Osteoblast (primary cell): ENCODE measurements around the gene RIMBP2. TPM values are rescaled to one million over a fixed set of nuclear protein-coding genes. Genes with fewer than 3 reads are reported as not detected.

Experiments used
- DNase-seq: peaks from one replicate; pipeline ENCODE4 v3.0.0; 2011; ENCODE audit warnings: low spot score, mixed read lengths; ENCODE audit not compliant: insufficient read length; ENCODE audit errors: missing footprints
- H2AFZ ChIP-seq: 2 replicates; pipeline ENCODE4 v1.6.0; 2011; ENCODE audit warnings: mild to moderate bottlenecking, low read length
- H3K27ac ChIP-seq: 2 replicates; pipeline ENCODE4 v1.5.1; 2011; ENCODE audit warnings: mild to moderate bottlenecking, low read depth, low read length, moderate library complexity
- H3K27me3 ChIP-seq: 2 replicates; pipeline ENCODE4 v1.6.0; 2012; ENCODE audit warnings: mild to moderate bottlenecking, control low read depth, inconsistent platforms, low read length, moderate library complexity; ENCODE audit not compliant: insufficient read depth
- H3K36me3 ChIP-seq: 2 replicates; pipeline ENCODE4 v1.5.1; 2011; ENCODE audit warnings: mild to moderate bottlenecking, low read length, control low read depth, moderate library complexity; ENCODE audit not compliant: insufficient read depth
- H3K4me1 ChIP-seq: 2 replicates; pipeline ENCODE4 v1.5.1; 2011; ENCODE audit warnings: mild to moderate bottlenecking, low read length, control low read depth, moderate library complexity; ENCODE audit not compliant: insufficient read depth
- H3K4me2 ChIP-seq: 2 replicates; pipeline ENCODE4 v1.6.0; 2011; ENCODE audit warnings: mild to moderate bottlenecking, low read length; ENCODE audit not compliant: insufficient read depth
- H3K4me3 ChIP-seq: fragments of 200-600 bp; sonication (generic); 3 replicates; pipeline ENCODE4 v1.5.1; 2012; ENCODE audit warnings: mild to moderate bottlenecking, low read length, inconsistent platforms; ENCODE audit not compliant: insufficient read depth
- H3K79me2 ChIP-seq: 2 replicates; pipeline ENCODE4 v1.6.0; 2012; ENCODE audit warnings: mild to moderate bottlenecking, low read length, control low read depth, inconsistent platforms; ENCODE audit not compliant: insufficient read depth
- H3K9me3 ChIP-seq: 2 replicates; pipeline ENCODE4 v1.5.1; 2011; ENCODE audit warnings: low read depth, low read length, control low read depth
- H4K20me1 ChIP-seq: 2 replicates; pipeline ENCODE4 v1.6.0; 2012; ENCODE audit warnings: mild to moderate bottlenecking, low read length, control low read depth; ENCODE audit not compliant: insufficient read depth
- total RNA-seq: library from RNA; depleted of rRNA; stranded (reverse); fragments of >200 nt; gene quantifications from 2 replicates; pipeline ENCODE4 v1.2.3, GENCODE V29; 2012
- TF ChIP-seq, protein P1 (sequence below): IDR thresholded peaks from 2 replicates; pipeline ENCODE4 v1.5.1; 2011; ENCODE audit warnings: mild to moderate bottlenecking, low read depth, low read length, moderate library complexity; ENCODE audit errors: extremely low read depth

RIMBP2 gene
- total RNA-seq, 1 donor, result not detected

DNA sequence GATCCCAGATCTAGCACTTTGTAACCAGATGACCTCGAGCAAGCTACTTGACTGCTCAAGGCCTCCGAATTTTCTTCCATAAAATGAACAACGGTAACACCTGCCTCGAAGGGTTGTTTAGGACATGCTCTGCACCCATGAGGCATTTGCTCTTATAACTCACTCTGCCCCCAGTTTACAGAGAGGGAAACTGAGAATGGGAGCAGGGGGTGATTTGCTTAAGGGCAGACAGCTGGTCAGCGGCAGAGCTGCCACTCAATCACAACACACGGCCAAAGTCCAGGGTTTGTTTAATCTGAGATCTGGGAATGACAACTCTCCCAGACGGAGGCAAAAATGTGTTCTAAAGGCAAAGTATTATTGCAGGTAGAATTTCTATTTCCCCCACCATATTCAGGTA is 156.3 kb downstream of the RIMBP2 start:
- no peak overlapping the region for H3K4me2 ChIP-seq
- H3K4me3 ChIP-seq, result no peak overlapping the region
- H2AFZ ChIP-seq, result no peak overlapping the region
- H3K4me1 ChIP-seq, result no peaks in the 10 kb centered on the region
- no peaks in the 10 kb centered on the region for H3K79me2 ChIP-seq
- no peak overlapping the region for H3K27ac ChIP-seq
- H3K27me3 ChIP-seq, result no peaks in the 10 kb centered on the region
- H4K20me1 ChIP-seq, result no peaks in the 10 kb centered on the region
- H3K9me3 ChIP-seq, result no peaks in the 10 kb centered on the region
- H3K36me3 ChIP-seq, result no peaks in the 10 kb centered on the region
- TF ChIP-seq, protein P1, sequence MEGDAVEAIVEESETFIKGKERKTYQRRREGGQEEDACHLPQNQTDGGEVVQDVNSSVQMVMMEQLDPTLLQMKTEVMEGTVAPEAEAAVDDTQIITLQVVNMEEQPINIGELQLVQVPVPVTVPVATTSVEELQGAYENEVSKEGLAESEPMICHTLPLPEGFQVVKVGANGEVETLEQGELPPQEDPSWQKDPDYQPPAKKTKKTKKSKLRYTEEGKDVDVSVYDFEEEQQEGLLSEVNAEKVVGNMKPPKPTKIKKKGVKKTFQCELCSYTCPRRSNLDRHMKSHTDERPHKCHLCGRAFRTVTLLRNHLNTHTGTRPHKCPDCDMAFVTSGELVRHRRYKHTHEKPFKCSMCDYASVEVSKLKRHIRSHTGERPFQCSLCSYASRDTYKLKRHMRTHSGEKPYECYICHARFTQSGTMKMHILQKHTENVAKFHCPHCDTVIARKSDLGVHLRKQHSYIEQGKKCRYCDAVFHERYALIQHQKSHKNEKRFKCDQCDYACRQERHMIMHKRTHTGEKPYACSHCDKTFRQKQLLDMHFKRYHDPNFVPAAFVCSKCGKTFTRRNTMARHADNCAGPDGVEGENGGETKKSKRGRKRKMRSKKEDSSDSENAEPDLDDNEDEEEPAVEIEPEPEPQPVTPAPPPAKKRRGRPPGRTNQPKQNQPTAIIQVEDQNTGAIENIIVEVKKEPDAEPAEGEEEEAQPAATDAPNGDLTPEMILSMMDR, result no peak
- DNase-seq, result no peak

DNA sequence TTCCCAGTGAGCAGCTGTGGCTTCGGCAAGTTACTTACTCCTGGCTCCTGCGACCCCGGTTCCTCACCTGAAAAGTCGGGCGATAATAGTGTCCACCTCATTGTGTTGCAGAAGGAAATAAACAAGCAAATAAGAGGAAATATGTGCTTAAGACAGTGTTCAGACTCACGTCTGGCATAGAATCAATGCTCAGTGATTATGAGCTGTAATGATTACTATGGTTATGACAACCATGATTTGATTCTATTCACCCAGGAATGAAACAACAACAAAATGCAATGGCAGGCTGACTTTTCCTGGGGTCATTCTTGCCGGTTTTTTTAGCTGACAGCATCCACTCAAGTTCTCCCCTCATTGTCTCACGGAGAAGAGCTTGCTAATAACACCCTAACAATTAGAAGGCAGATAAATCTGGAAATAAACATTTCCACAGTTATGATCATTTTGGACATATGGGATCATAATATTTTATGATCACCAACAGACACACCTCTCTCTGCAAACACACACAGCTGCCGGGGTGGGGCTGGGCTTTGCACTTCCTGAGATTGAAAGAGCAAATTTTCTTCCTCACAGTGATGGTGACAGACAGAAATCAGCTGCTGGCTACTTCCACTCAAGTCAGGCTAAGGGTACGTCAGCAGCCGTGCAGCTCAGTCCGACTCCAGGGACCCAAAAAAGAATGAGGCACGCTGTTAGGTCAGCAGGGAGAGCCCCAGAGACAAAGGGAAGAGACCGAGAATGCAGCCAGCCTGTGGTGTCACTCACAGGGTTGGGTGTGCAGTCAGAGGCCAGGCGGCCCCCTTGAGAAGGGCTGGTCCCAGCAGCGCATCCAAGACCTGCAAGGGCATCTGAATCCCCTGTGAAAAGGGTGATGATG is 158.0 kb downstream of the RIMBP2 start:
- Histone ChIP-seq H3K4me2 (no peak overlapping the region), H3K9me3 (no peaks in the 10 kb centered on the region), H3K79me2 (no peaks in the 10 kb centered on the region), H3K27me3 (no peaks in the 10 kb centered on the region), H3K4me3 (no peak overlapping the region), H4K20me1 (no peaks in the 10 kb centered on the region), H3K27ac (no peak overlapping the region), H3K4me1 (no peaks in the 10 kb centered on the region), H3K36me3 (no peaks in the 10 kb centered on the region), H2AFZ (no peak overlapping the region)
- TF ChIP-seq, protein P1, result no peak
- no peak for DNase-seq

DNA sequence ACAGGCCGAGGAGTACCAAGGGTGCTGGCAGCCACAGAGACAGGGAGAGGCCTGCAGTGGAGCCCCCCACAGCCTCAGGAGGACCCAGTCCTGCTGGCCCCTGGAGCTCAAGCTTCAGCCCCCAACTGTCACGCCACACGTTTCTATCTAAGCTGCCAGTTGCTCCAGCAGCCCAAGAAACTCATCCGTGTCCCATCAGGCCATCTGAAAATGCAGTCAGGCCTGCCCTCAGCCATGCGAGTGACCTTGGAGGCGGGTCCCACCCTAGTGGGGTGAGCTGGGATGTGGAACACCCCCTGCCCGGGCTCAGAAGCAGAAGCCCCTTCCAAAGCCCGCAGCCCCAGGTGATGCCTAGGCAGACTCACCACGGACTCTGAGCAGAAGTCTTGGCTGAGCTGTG is 158.9 kb downstream of the RIMBP2 start:
- Histone ChIP-seq H2AFZ (no peak overlapping the region), H3K9me3 (no peaks in the 10 kb centered on the region), H3K36me3 (no peaks in the 10 kb centered on the region), H3K79me2 (no peaks in the 10 kb centered on the region), H4K20me1 (no peaks in the 10 kb centered on the region), H3K27ac (no peak overlapping the region), H3K4me2 (no peak overlapping the region), H3K4me3 (no peak overlapping the region), H3K27me3 (no peaks in the 10 kb centered on the region), H3K4me1 (no peaks in the 10 kb centered on the region)
- DNase-seq, result no peak
- TF ChIP-seq, protein P1, result no peak

DNA sequence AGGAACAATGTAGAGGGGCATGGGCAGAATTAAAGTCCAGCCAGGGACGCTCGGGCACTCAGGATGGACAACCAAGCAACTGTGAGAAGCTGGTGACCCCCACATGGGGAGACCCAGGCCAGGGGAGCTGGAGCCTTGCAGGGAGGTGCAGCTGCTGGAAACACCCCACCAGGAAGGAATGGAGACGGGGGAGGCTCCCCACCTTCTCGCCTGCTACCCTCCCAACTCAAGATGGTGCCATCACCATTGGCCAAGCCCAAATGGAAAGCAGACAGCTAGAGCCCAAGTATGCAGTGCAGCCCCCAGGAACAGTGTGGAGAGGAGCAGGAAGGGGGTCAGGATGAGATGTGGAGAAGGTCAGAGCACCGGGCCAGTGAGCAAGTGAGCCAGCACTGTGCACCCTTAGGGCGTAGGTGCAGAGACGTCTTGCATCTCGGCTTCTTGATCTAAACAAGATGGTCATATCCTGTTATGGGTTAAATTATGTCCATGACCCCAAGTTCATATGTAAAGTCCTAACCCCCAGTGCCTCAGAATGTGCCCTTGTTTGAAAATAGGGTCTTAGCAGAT is 159.5 kb downstream of the RIMBP2 start:
- no peak overlapping the region for H3K4me2 ChIP-seq
- no peaks in the 10 kb centered on the region for H3K4me1 ChIP-seq
- DNase-seq, result no peak
- TF ChIP-seq, protein P1, result no peak
- H4K20me1 ChIP-seq, result no peaks in the 10 kb centered on the region
- H2AFZ ChIP-seq, result no peak overlapping the region
- no peaks in the 10 kb centered on the region for H3K27me3 ChIP-seq
- H3K27ac ChIP-seq, result no peak overlapping the region
- no peaks in the 10 kb centered on the region for H3K79me2 ChIP-seq
- peaks cover 2% of the 10 kb centered on the region for H3K9me3 ChIP-seq
- no peak overlapping the region for H3K4me3 ChIP-seq
- no peaks in the 10 kb centered on the region for H3K36me3 ChIP-seq
